H1 (cell line): Measurements from ENCODE around the gene BDKRB1. TPM values are rescaled to one million over a fixed set of nuclear protein-coding genes. Genes with fewer than 3 reads are reported as not detected.

Source experiments
- ZNF274 ChIP-seq: IDR thresholded peaks from 2 replicates; pipeline ENCODE4 v1.7.0; 2012; ENCODE audit warnings: low read length, borderline replicate concordance; ENCODE audit errors: extremely low read depth
- polyA plus RNA-seq, 7 experiments: library from polyadenylated mRNA; depleted of rRNA in 3 of 7; stranded (reverse) in 5 of 7; unstranded in 2 of 7; fragments of >200 nt in 5 of 7; fragments of 200-250 nt in 2 of 7; gene quantifications; 1 replicate in 5 of 7; 2 replicates in 1 of 7; 4 replicates in 1 of 7; pipeline versions ENCODE4 v1.2.1 to v1.2.3, GENCODE V29; 2011 to 2013; ENCODE audit warnings: missing spikeins in 2 of 7, mixed read lengths in 2 of 7
- total RNA-seq: library from RNA; stranded (reverse); fragmentation: NEBNext Ultra II Directional; extraction: Animal tissue kit (Norgen Biotek cat#: 25700); gene quantifications from 2 replicates; pipeline ENCODE4 v1.2.1, GENCODE V29; 2021
- TF ChIP-seq, protein P1 (sequence below): fragments of 300-600 bp; sonication (generic); IDR thresholded peaks from 2 replicates; pipeline ENCODE4 v1.7.1; 2012; ENCODE audit warnings: low read length, moderate library complexity, mild to moderate bottlenecking, inconsistent platforms; ENCODE audit not compliant: insufficient replicate concordance

Gene BDKRB1
- total and polyA plus RNA-seq, 2 of the 8 experiments (the other 6 are each of a cell fraction or from before 2014, with no cell fraction given), result 0.27 TPM; not detected in 1

DNA sequence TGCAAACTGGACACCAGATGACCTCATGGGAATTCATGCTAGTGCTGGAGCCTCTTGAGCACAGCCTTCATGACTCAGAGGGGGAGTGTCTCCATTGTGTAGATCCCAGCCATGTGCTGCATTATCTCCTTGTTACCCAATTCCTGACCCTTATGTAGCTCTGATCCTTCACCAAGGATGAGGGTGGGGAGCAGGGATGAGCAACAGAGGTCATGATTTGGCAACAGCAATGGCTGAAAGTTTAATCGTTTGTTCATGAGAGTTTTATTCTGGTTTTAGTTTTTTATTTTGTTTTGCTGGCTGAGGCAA is 9.5 kb upstream of the BDKRB1 start (continued):
- TF ChIP-seq, protein P1, sequence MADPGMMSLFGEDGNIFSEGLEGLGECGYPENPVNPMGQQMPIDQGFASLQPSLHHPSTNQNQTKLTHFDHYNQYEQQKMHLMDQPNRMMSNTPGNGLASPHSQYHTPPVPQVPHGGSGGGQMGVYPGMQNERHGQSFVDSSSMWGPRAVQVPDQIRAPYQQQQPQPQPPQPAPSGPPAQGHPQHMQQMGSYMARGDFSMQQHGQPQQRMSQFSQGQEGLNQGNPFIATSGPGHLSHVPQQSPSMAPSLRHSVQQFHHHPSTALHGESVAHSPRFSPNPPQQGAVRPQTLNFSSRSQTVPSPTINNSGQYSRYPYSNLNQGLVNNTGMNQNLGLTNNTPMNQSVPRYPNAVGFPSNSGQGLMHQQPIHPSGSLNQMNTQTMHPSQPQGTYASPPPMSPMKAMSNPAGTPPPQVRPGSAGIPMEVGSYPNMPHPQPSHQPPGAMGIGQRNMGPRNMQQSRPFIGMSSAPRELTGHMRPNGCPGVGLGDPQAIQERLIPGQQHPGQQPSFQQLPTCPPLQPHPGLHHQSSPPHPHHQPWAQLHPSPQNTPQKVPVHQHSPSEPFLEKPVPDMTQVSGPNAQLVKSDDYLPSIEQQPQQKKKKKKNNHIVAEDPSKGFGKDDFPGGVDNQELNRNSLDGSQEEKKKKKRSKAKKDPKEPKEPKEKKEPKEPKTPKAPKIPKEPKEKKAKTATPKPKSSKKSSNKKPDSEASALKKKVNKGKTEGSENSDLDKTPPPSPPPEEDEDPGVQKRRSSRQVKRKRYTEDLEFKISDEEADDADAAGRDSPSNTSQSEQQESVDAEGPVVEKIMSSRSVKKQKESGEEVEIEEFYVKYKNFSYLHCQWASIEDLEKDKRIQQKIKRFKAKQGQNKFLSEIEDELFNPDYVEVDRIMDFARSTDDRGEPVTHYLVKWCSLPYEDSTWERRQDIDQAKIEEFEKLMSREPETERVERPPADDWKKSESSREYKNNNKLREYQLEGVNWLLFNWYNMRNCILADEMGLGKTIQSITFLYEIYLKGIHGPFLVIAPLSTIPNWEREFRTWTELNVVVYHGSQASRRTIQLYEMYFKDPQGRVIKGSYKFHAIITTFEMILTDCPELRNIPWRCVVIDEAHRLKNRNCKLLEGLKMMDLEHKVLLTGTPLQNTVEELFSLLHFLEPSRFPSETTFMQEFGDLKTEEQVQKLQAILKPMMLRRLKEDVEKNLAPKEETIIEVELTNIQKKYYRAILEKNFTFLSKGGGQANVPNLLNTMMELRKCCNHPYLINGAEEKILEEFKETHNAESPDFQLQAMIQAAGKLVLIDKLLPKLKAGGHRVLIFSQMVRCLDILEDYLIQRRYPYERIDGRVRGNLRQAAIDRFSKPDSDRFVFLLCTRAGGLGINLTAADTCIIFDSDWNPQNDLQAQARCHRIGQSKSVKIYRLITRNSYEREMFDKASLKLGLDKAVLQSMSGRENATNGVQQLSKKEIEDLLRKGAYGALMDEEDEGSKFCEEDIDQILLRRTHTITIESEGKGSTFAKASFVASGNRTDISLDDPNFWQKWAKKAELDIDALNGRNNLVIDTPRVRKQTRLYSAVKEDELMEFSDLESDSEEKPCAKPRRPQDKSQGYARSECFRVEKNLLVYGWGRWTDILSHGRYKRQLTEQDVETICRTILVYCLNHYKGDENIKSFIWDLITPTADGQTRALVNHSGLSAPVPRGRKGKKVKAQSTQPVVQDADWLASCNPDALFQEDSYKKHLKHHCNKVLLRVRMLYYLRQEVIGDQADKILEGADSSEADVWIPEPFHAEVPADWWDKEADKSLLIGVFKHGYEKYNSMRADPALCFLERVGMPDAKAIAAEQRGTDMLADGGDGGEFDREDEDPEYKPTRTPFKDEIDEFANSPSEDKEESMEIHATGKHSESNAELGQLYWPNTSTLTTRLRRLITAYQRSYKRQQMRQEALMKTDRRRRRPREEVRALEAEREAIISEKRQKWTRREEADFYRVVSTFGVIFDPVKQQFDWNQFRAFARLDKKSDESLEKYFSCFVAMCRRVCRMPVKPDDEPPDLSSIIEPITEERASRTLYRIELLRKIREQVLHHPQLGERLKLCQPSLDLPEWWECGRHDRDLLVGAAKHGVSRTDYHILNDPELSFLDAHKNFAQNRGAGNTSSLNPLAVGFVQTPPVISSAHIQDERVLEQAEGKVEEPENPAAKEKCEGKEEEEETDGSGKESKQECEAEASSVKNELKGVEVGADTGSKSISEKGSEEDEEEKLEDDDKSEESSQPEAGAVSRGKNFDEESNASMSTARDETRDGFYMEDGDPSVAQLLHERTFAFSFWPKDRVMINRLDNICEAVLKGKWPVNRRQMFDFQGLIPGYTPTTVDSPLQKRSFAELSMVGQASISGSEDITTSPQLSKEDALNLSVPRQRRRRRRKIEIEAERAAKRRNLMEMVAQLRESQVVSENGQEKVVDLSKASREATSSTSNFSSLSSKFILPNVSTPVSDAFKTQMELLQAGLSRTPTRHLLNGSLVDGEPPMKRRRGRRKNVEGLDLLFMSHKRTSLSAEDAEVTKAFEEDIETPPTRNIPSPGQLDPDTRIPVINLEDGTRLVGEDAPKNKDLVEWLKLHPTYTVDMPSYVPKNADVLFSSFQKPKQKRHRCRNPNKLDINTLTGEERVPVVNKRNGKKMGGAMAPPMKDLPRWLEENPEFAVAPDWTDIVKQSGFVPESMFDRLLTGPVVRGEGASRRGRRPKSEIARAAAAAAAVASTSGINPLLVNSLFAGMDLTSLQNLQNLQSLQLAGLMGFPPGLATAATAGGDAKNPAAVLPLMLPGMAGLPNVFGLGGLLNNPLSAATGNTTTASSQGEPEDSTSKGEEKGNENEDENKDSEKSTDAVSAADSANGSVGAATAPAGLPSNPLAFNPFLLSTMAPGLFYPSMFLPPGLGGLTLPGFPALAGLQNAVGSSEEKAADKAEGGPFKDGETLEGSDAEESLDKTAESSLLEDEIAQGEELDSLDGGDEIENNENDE, result no peak
- no peak for TF ChIP-seq ZNF274
